Panc1 (cell line): ENCODE data around the gene SLC41A3. TPM values are rescaled to one million over a fixed set of nuclear protein-coding genes. Genes with fewer than 3 reads are reported as not detected.

Experiments used
- ATAC-seq: fragments of 200-7000 bp; cut with Tn5 transposase; 2 replicates; pipeline ENCODE4 v1.9.1; 2020; ENCODE audit warnings: mild to moderate bottlenecking, moderate library complexity
- BruUV-seq: library from RNA; stranded (reverse); fragments of 400-500 nt; replicated peaks from 2 replicates; lab custom pipeline; 2021; lab: Mats Ljungman, UMichigan
- CTCF ChIA-PET: fragments of 300-600 bp; sonication (Branson Sonifier 250); formaldehyde crosslinking; loops from one replicate; lab custom pipeline; 2022; ENCODE audit warnings: antibody characterized with exemption; lab: Charles Lee
- POLR2A ChIA-PET: fragments of 300-600 bp; sonication (Branson Sonifier 250); formaldehyde crosslinking; loops from one replicate; lab custom pipeline; 2022; ENCODE audit warnings: antibody characterized with exemption; lab: Charles Lee
- DNase-seq: peaks from one replicate; pipeline ENCODE4 v3.0.0-alpha.2; 2010; ENCODE audit warnings: low read depth, low spot score
- H3K27ac ChIP-seq: 2 replicates; pipeline ENCODE4 v1.5.1; 2011; ENCODE audit warnings: mild to moderate bottlenecking, low read length, inconsistent platforms
- H3K27me3 ChIP-seq: fragments of 200-500 bp; sonication (Bioruptor generic); 2 replicates; pipeline ENCODE4 v1.6.0; 2014; ENCODE audit warnings: low read length, inconsistent platforms; ENCODE audit not compliant: control insufficient read depth, insufficient read depth
- H3K36me3 ChIP-seq: fragments of 200-500 bp; sonication (Bioruptor generic); 2 replicates; pipeline ENCODE4 v1.5.1; 2014; ENCODE audit warnings: inconsistent platforms, mild to moderate bottlenecking, low read length, moderate library complexity; ENCODE audit not compliant: control insufficient read depth, insufficient read depth
- H3K4me1 ChIP-seq: 2 replicates; pipeline ENCODE4 v1.5.1; 2011; ENCODE audit warnings: inconsistent platforms, mild to moderate bottlenecking, low read length, moderate library complexity; ENCODE audit not compliant: control insufficient read depth, insufficient read depth
- H3K4me3 ChIP-seq, 2 experiments: 2 replicates each; pipeline ENCODE4 v1.5.1; 2011 to 2012; ENCODE audit warnings: low read depth in 2 of 2, low read length in 2 of 2, mild to moderate bottlenecking in 2 of 2, inconsistent platforms in 1 of 2, moderate library complexity in 1 of 2
- H3K9me3 ChIP-seq: fragments of 200-500 bp; sonication (Bioruptor generic); 2 replicates; pipeline ENCODE4 v1.5.1; 2014; ENCODE audit warnings: low read depth, mild to moderate bottlenecking, inconsistent platforms, low read length, moderate library complexity; ENCODE audit not compliant: control insufficient read depth, insufficient read depth
- POLR2AphosphoS5 ChIP-seq: IDR thresholded peaks from 2 replicates; pipeline ENCODE4 v1.6.1; 2012; ENCODE audit warnings: mild to moderate bottlenecking, low read depth, low read length, moderate library complexity
- SIN3A ChIP-seq: IDR thresholded peaks from 2 replicates; pipeline ENCODE4 v1.6.1; 2012; ENCODE audit warnings: low read depth, mild to moderate bottlenecking, low read length, moderate library complexity, borderline replicate concordance; ENCODE audit not compliant: insufficient read depth
- TCF7L2 ChIP-seq: IDR thresholded peaks from 2 replicates; pipeline ENCODE4 v1.6.1; 2011; ENCODE audit warnings: mild to moderate bottlenecking, low read depth, low read length, inconsistent platforms
- in situ Hi-C: cut with HindIII; loops from 2 replicates; pipeline ENCODE4 v1.10.0; 2016; ENCODE audit warnings: low sequenced_read_pairs, low pct_unique_long_range_greater_than_20kb
- intact Hi-C: fragments of 100-400 bp; cut with micrococcal nuclease; formaldehyde crosslinking; loops from one replicate; pipeline ENCODE4 v1.10.0; 2022; ENCODE audit not compliant: unreplicated experiment
- total RNA-seq: library from RNA; stranded (reverse); gene quantifications from one replicate; pipeline ENCODE4 v1.2.1, GENCODE V29; 2021; ENCODE audit not compliant: unreplicated experiment
- TF ChIP-seq, protein P1 (sequence below), 2 experiments: IDR thresholded peaks; 2 replicates each; pipeline ENCODE4 v1.6.1; 2011 to 2012; ENCODE audit warnings: low read depth in 2 of 2, control low read depth in 1 of 2, low read length in 1 of 2, mild to moderate bottlenecking in 1 of 2, moderate library complexity in 1 of 2; ENCODE audit not compliant: insufficient read depth in 1 of 2
- TF ChIP-seq, protein P2 (sequence below): fragments of 450-650 bp; IDR thresholded peaks from 2 replicates; pipeline ENCODE4 v1.5.1; 2017; ENCODE audit warnings: mild to moderate bottlenecking

SLC41A3 gene
- total RNA-seq, 1 experiment from 2014 or later, result 39.0 TPM

DNA sequence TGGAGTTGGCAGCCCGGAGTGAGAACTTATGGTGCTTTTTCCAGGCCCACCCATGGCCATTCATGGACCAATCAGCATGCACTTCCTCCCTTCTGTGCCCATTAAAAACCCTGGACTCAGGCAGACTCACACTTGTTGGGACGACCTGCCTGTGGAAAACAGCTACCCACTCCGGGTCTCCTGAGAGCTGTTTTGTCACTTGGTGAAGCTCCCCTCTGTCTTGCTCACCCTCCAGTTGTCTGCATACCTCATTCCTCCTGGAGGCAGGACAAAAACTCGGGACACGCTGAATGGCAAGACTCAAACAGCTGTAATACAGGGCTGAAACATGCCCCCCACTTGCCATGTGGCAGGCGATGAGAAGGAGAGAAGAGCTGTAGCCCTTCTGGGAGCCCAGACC, 79.7 kb downstream of the SLC41A3 start:
- in situ Hi-C loops, result no loop called here
- CTCF ChIA-PET, result no interaction called here

DNA sequence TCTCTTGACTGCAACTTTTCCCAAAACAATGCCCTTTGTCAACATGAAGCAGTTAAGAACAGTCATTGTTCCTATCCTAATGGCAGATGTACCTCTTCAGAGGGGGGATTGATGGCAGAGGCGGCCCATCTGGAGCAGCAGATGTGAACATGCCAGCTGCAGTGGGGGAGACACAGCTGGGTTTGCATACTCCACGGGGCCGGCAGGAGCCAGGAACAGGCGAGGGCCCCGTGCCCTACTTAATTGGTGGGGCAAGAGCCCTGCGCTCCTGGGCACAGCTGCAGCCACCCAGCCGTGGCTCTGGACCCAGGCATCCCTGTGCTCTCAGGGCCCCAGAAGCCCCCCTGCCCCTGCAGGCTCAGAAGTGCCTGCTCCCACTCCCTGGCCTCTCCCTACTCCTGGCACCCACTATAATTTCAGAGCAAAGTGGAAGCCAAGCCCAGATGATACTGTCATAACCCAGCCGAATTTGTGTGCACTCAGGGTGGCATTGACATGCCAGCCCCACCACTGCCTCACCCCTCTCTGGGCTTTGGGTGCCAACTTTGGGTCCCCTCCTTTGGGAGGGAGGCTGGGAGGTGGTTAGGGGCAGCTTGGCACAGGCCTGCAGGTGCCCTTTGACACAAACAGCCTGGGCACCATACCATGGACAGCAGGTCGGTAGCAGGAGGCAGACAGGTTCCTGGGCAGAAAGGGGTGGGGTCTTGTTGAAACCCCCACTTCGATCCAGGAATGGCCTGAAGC, 80.3 kb downstream of the SLC41A3 start:
- Histone ChIP-seq H3K9me3 (no peaks in the 10 kb centered on the region), H3K27ac (no peak overlapping the region), H3K36me3 (no peaks in the 10 kb centered on the region), H3K4me1 (no peaks in the 10 kb centered on the region), H3K27me3 (no peaks in the 10 kb centered on the region), H3K4me3 (no peak overlapping the region)
- intact Hi-C loops (no loop called here), in situ Hi-C loops (no loop called here)
- BruUV-seq, result no TSS peak
- ATAC-seq (no peak), DNase-seq (no peak)
- POLR2A ChIA-PET, result interaction anchor here (0.6 kb wide), 1 partner anchor 408 kb away, joined by 3 read pairs; no protein-coding TSS in a partner anchor
- TF ChIP-seq, protein P1, sequence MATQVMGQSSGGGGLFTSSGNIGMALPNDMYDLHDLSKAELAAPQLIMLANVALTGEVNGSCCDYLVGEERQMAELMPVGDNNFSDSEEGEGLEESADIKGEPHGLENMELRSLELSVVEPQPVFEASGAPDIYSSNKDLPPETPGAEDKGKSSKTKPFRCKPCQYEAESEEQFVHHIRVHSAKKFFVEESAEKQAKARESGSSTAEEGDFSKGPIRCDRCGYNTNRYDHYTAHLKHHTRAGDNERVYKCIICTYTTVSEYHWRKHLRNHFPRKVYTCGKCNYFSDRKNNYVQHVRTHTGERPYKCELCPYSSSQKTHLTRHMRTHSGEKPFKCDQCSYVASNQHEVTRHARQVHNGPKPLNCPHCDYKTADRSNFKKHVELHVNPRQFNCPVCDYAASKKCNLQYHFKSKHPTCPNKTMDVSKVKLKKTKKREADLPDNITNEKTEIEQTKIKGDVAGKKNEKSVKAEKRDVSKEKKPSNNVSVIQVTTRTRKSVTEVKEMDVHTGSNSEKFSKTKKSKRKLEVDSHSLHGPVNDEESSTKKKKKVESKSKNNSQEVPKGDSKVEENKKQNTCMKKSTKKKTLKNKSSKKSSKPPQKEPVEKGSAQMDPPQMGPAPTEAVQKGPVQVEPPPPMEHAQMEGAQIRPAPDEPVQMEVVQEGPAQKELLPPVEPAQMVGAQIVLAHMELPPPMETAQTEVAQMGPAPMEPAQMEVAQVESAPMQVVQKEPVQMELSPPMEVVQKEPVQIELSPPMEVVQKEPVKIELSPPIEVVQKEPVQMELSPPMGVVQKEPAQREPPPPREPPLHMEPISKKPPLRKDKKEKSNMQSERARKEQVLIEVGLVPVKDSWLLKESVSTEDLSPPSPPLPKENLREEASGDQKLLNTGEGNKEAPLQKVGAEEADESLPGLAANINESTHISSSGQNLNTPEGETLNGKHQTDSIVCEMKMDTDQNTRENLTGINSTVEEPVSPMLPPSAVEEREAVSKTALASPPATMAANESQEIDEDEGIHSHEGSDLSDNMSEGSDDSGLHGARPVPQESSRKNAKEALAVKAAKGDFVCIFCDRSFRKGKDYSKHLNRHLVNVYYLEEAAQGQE (IDR thresholded peaks at IDR 0.05; ENCODE audit: insufficient read depth in 1 of 2, low read depth in 2 of 2, low read length in 1 of 2), result 0 out of 4 replicates have a peak, but pooled peaks of 1 of the 2 experiments have one; percentile 11
- no peak for TF ChIP-seq SIN3A
- CTCF ChIA-PET, result no interaction called here

More for the DNA sequence above, 79.7 kb downstream of the SLC41A3 start:
- ATAC-seq (no peak), DNase-seq (no peak)
- Histone ChIP-seq H3K27me3 (no peaks in the 10 kb centered on the region), H3K36me3 (no peaks in the 10 kb centered on the region), H3K4me1 (no peaks in the 10 kb centered on the region), H3K9me3 (no peaks in the 10 kb centered on the region), H3K27ac (no peak overlapping the region), H3K4me3 (no peak overlapping the region)
- intact Hi-C loops, result no loop called here
- POLR2A ChIA-PET, result no interaction called here
- no TSS peak for BruUV-seq
- no peak for TF ChIP-seq SIN3A
- TF ChIP-seq POLR2AphosphoS5, result no peak
- TF ChIP-seq, protein P1 (IDR thresholded peaks at IDR 0.05; ENCODE audit: insufficient read depth in 1 of 2, low read depth in 2 of 2, low read length in 1 of 2), result no peak
- TF ChIP-seq, protein P2, sequence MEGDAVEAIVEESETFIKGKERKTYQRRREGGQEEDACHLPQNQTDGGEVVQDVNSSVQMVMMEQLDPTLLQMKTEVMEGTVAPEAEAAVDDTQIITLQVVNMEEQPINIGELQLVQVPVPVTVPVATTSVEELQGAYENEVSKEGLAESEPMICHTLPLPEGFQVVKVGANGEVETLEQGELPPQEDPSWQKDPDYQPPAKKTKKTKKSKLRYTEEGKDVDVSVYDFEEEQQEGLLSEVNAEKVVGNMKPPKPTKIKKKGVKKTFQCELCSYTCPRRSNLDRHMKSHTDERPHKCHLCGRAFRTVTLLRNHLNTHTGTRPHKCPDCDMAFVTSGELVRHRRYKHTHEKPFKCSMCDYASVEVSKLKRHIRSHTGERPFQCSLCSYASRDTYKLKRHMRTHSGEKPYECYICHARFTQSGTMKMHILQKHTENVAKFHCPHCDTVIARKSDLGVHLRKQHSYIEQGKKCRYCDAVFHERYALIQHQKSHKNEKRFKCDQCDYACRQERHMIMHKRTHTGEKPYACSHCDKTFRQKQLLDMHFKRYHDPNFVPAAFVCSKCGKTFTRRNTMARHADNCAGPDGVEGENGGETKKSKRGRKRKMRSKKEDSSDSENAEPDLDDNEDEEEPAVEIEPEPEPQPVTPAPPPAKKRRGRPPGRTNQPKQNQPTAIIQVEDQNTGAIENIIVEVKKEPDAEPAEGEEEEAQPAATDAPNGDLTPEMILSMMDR, result no peak
- TF ChIP-seq TCF7L2, result no peak
